GM10248 (cell line): ENCODE data around the gene ZNF555.

ENCODE experiments used
- CTCF ChIA-PET: fragments of 300-600 bp; sonication (Branson Sonifier 250); formaldehyde crosslinking; extraction: SDS; loops from one replicate; lab custom pipeline; 2021; ENCODE audit warnings: antibody characterized with exemption; lab: Yijun Ruan, JAX
- POLR2A ChIA-PET: fragments of 350-650 bp; sonication (Branson Sonifier 250); formaldehyde crosslinking; extraction: SDS; loops from one replicate; lab custom pipeline; 2020; ENCODE audit warnings: antibody characterized with exemption; lab: Yijun Ruan, JAX
- DNase-seq: peaks from one replicate; pipeline ENCODE4 v3.0.0; 2012; ENCODE audit errors: extremely low spot score
- CTCF ChIP-seq: IDR thresholded peaks from 2 replicates; pipeline ENCODE4 v1.5.1; 2012; ENCODE audit warnings: mild to moderate bottlenecking, low read depth; ENCODE audit errors: extremely low read depth, missing control alignments, control extremely low read depth

ZNF555 gene

GRCh38 chr19:2811221-2811722, 30.0 kb upstream of the ZNF555 start:
- ChIA-PET POLR2A (no interaction called here), CTCF (interaction anchor here (1.0 kb wide), 1 partner anchor 76 kb away, joined by 3 read pairs; no protein-coding TSS in a partner anchor)
- no peak for TF ChIP-seq CTCF

GRCh38 chr19:2811735-2812413, 29.4 kb upstream of the ZNF555 start:
- no peak for TF ChIP-seq CTCF
- ChIA-PET CTCF (no interaction called here), POLR2A (no interaction called here)
- no peak for DNase-seq

More at GRCh38 chr19:2811221-2811722, 30.0 kb upstream of the ZNF555 start:
- DNase-seq = no peak

GRCh38 chr19:2812414-2813234, 28.7 kb upstream of the ZNF555 start:
- ChIA-PET POLR2A (no interaction called here), CTCF (no interaction called here)
- no peak for DNase-seq

GRCh38 chr19:2813235-2814160, 27.8 kb upstream of the ZNF555 start:
- ChIA-PET POLR2A (no interaction called here), CTCF (no interaction called here)

More at GRCh38 chr19:2812414-2813234, 28.7 kb upstream of the ZNF555 start:
- no peak for TF ChIP-seq CTCF

GRCh38 chr19:2814426-2814825, 26.8 kb upstream of the ZNF555 start:
- CTCF ChIA-PET = no interaction called here
- TF ChIP-seq CTCF = no peak
- DNase-seq = no peak
- POLR2A ChIA-PET = no interaction called here

More at GRCh38 chr19:2813235-2814160, 27.8 kb upstream of the ZNF555 start:
- TF ChIP-seq CTCF = no peak
- DNase-seq = no peak

GRCh38 chr19:2815191-2815614, 26.1 kb upstream of the ZNF555 start:
- no peak for DNase-seq
- ChIA-PET POLR2A (no interaction called here), CTCF (no interaction called here)
- no peak for TF ChIP-seq CTCF
